ENCODE measurements around the gene RAB35.

The RAB35 gene

DNA sequence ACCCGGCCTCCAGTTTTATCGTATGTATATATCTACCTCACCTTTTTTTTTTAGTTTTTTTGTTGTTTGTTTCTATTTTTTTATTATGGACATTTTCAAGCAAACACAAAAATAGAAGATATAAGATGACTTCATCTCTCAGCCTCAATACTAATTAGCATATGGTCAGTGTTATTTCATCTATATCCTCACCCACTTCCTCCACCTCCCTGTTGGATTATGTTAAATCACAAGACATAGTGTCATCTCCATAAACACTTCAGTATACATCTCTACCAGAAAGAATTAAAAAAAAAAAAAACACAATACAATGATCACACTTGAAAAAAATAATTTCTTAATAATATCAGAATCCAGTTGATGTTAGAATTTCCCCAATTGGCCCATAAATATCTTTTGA, 34.9 kb downstream of the RAB35 start:
- DNase-seq: no peak

DNA sequence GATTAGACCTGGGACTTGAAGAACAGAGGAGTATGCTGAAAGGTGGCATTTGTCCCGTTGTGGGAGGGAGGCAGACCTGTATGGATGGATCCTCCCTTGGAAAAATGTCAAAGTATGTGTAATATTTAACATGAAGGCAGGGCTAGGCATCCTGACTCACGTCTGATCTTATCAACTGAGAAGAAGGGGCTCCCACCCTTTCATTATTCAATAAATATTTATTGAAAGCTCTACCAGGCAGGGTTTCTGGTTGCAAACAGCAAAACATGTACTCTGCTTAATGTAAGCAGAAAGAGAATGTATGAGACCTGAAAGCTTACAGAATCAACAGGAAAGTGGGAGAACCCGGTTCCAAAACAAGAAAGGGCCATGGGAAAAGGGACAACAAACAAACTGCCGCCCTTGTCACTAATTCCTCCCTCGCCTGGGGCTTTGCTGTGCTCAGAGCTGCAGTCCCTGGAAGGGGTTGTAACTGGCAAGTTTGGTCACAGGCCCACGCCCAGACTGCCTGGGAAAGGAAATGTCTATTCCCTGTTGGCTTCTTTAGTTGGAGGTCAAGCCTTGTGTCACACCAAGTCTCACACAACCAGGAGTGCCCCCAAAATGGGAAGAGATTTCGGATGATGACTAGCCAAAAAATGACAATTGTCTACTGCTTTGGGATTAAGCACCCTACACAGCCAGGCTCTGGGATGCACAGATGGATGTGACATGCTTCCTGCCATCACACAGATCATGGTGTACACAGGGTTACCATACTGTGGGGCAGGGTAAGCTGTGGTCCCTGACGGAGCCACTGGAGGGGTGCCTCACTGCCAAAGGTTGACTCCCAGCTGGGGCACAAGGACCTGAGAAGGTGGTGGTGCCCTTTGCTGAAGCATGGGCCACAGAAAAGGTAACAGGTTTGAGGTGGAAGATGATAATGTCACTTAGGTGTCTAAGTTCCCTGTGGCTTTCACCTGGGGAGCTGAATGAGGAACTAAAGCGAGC, 36.8 kb downstream of the RAB35 start:
- DNase-seq: peak; percentile 38

DNA sequence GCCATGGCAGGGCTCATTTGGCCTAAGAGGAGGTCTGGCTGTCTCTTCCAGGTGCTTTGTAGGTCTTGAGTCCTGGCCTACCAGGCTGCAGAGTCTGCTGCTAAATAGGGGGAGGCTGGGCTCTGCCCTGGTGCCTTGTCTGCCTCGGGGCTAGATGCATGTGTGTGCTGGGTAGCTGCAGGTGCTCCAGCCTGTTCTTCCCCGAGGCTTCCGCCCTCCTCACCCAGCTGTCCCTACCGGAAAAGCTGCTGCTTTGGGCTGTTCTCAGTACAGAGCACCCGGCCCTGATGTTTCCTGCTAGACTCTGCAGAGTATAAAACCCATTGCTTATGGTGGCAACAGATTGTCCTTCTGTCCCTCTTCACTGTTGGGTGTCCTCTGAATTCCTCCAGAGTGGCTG, 37.7 kb downstream of the RAB35 start:
- no peak for DNase-seq

DNA sequence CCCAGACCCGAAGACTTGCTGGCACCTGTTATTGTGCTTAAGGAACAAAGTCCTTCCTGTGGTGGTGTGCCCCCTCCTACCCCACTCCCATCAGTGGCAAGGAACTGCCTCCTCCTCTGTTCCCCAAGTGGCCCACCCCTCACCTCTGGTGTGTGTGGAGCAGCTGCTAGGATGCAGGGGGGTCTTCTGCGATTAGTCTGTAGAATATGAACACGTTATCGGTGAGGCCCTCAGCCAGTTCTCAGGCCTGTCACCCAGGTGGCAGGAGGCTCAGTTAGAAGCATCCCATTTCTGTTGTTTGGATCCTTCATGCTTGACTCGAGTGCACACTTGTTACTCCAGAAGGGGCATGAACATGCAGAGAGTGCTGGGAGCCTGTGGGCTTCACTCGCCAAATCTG, 39.3 kb downstream of the RAB35 start:
- no peak for DNase-seq

DNA sequence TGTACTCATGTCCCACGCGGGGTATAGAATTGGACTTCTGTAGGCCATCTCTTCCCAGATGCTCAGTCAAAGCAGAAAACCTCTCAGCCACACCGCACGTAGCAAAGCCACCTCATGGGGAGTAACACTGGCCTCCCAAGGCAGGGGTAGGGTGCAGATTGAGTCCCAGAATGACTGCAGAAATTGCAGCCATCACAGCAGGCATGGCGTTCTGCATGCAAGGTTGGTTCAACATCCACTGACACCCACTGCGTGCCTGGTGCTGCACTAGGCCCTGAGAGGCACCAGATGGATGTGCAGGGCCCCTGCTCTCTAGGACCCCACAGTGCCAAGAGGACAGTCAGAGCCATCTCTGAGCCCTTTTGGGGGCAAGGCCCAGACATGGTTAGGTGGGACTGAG, 39.9 kb downstream of the RAB35 start:
- DNase-seq: no peak

GRCh38 chr12:120075034-120075616, 41.4 kb downstream of the RAB35 start:
- no peak for DNase-seq

DNA sequence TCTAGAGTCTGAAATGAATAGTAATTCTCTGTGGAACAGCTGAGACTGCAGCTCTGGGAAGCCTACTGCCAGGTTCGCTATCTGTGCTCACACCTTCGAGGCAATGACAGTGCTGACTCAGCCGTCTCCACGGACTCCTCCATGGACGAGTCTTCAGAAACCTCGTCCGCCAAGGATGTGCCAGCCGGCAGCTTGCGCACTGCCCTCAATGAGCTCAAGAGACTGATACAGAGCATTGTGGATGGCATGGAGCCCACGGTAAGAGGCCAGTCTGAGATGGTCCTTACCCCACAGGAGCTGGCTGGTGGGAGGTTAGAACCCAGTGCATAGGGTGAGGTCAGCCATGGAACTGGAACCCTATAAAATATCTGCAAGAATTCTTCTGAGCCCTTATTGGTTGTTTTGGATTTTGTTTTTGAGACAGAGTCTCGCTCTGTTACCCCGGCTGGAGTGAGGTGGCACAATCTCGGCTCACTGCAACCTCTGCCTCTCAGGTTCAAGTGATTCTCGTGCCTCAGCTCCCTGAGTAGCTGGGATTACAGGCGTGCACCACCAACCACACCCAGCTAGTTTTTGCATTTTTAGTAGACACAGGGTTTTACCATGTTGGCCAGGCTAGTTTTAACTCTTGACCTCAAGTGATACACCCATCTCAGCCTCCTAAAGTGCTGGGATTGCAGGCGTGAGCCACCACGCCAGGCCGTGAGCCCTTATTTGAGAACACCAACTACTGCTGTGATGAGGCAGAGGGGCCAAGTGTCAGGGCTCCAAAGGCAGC, 43.9 kb downstream of the RAB35 start:
- DNase-seq: no peak

DNA sequence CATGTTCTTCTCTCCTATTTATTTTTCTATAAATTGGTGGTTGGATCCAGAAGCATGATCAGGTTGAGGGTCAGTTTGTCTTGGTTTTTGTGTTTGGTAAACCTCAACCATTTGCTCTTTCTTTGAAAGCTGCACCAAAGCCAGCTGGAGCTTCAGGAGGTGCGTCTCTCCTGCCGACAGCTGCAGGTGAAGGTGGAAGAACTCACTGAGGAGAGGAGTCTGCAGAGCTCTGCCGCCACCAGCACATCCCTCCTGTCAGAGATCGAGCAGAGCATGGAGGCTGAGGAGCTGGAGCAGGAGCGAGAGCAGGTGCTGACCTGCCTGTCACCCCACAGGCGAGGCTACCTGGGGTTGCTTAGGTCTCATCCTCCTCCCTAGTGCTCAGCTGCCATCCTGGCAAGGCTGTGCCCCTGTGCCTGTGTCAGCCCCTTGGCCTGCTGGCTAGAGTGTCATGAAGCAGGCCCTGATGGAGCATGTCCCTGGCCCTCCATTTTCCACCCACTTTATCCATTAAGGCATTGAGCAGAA, 45.0 kb downstream of the RAB35 start:
- no peak for DNase-seq

GRCh38 chr12:120069278-120069677, 47.3 kb downstream of the RAB35 start:
- DNase-seq: no peak

GRCh38 chr12:120067901-120068300, 48.7 kb downstream of the RAB35 start:
- DNase-seq: no peak

- no peak for DNase-seq
Measured at GRCh38 chr12:120067084-120067869, 49.3 kb downstream of the RAB35 start.

DNA sequence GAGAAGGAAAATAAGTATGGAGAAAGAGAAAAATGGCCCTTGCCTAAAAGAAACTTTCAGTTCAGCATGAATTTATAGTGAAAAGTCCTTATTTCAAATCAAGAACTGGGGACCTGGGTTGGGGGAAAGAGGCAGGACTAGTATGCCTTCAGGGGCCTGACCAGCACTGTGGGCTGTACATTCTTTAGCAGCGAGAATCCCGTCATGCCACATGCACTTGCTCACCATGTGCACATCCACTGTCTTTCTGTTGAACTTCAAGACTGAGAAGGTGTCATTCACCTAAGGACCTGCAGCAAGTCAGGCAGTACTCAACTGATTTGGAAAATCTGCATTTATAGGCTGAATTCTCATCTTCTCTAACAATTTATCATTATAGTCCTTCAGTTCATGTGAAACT, 50.2 kb downstream of the RAB35 start:
- peak; percentile 30 for DNase-seq

- no peak for DNase-seq
Measured at GRCh38 chr12:120065472-120065871, 51.1 kb downstream of the RAB35 start.

- DNase-seq: no peak
Measured at GRCh38 chr12:120064054-120064940, 52.3 kb downstream of the RAB35 start.

- DNase-seq: no peak
Measured at GRCh38 chr12:120062976-120063579, 53.5 kb downstream of the RAB35 start.

DNA sequence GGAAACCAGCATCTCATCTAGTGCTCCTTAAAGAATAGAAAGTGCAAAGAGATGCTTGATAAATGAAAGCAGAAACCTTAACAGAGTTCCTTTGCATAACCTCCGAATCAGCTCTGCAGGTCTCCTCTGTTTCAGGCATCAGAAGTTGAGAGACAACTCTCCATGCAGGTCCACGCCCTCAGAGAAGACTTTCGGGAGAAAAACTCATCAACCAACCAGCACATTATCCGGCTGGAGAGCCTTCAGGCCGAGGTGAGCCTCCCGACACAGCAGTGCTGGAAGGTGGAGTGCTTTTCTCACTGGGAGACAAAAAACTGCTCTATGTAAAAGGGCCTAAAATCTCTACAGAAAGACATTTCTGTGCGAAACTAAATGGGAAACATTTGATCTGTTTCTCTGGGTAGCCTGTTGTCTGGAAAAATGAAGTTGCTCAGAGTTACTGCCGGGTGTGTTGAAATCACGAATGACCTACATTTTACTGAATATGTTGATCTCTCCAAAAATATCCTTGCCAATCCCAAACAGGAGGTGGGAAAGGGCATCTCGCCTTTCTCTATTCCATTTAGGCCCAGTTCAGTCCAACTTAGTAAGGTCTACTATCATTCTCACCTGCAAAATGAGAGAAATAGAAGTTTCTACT, 54.9 kb downstream of the RAB35 start:
- no peak for DNase-seq

DNA sequence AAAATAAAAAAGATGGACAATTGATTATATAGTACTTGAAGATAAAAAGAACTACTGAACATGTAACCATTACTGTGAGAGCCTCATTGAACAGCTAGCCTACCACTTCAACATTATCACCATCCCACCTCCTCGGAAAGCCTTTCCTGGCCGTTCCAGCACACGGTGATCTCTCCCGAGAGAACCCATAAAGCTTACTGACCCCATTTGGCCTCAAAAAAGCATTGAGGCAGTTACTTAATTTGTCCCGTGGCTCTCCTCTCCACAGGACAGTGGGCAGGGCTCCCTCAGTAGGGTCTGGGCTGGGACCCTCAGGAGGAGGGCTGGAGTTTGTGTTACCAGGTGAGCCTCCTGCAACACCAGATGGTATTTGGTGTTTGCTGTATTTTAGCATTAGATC, 55.8 kb downstream of the RAB35 start:
- no peak for DNase-seq

DNA sequence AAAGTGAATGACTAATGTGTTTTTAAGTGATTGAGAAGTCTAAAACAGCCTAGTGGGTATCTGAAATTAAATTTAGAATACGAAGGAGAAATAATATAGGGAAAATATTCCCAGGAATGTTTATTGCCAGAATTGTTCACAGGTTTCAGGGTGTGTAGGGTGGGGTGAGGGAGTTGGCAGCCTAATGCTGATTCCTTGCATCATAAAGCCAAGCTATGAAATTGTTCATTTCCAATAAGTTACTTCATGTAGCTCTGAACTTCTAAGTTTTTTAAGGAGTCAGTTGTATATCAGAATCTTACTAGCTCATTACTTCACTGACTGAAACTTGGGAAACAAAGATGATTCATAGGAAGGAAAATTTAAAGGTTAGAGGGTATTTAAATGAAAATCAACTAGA, 56.4 kb downstream of the RAB35 start:
- DNase-seq: no peak

- no peak for DNase-seq
Measured at GRCh38 chr12:120056739-120057138, 59.8 kb downstream of the RAB35 start.

DNA sequence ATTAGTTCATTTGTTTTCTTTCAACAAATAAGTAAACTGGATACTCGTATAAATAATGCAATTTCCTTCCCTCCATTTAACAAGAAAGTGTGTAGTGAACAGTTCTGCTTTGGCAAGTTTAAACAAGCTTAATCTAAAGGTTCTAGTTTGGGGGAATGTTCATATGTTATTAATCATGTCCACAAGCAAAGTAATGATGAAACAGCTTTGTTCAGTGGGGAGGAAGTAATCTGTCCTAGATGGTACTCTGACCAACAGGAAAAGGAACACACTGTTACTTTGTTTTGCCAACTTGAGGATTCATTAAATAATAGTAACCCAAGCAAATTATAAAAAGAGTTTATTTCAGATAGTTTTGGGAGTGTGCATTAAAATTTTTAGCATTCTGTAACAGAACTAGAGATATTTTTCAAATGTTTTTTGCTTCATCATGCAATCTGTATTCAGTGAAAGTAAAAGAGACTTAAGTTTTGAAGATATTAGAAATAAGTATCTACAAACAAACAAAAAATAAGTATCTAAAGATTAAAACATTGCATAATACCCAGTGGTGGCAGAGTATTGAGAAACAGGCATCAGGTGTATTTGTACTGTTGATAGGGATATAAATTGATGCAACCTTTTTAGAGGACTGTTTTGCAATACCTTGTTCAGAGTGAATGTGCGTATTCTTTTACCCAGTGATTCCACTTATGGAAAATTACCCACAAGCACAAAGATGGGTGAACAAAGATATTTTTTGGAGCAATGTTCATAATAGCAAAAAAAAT, 61.1 kb downstream of the RAB35 start:
- no peak for DNase-seq
